Stimulated activated CD4-positive, alpha-beta T cell treated with anti-CD3 and anti-CD28 coated beads, Interleukin-2, amount 100 ng/mL, for 48 hours (primary cell): ENCODE data around the gene WDR20.
"Not testable (repeated sequence)": the region's sequence is repeated elsewhere in the genome, so short reads cannot be mapped to it uniquely, and the experiment has no call there.

Experiments
- DNase-seq, 2 donors: peaks; one replicate each; pipeline ENCODE4 v3.0.0-alpha.2; 2020

The WDR20 gene

GRCh38 chr14:102134021-102134420 is 5.7 kb upstream of the WDR20 start:
- DNase-seq: not testable (repeated sequence)

GRCh38 chr14:102134719-102135118 is 5.0 kb upstream of the WDR20 start:
- not testable (repeated sequence) for DNase-seq

- not testable (repeated sequence) for DNase-seq
Measured at GRCh38 chr14:102135456-102135855, 4.2 kb upstream of the WDR20 start.

GRCh38 chr14:102138535-102138934 is 1.2 kb upstream of the WDR20 start:
- DNase-seq: no peak

- DNase-seq: no peak
Measured at GRCh38 chr14:102138961-102139285, 774 bp upstream of the WDR20 start.

- peak; percentile 15 to 21 for DNase-seq
Measured at GRCh38 chr14:102140027-102140749, 491 bp downstream of the WDR20 start.

GRCh38 chr14:102140750-102141145 is 1.1 kb downstream of the WDR20 start:
- no peak for DNase-seq

- no peak for DNase-seq
Measured at GRCh38 chr14:102141797-102142196, 2.1 kb downstream of the WDR20 start.

- DNase-seq: no peak
Measured at GRCh38 chr14:102144914-102145313, 5.2 kb downstream of the WDR20 start.

GRCh38 chr14:102145395-102145794 is 5.7 kb downstream of the WDR20 start:
- DNase-seq: no peak

GRCh38 chr14:102146423-102146822 is 6.7 kb downstream of the WDR20 start:
- DNase-seq: no peak

GRCh38 chr14:102150083-102150482 is 10.4 kb downstream of the WDR20 start:
- DNase-seq: no peak

GRCh38 chr14:102150744-102151143 is 11.0 kb downstream of the WDR20 start:
- no peak for DNase-seq

- not testable (repeated sequence) for DNase-seq
Measured at GRCh38 chr14:102151411-102151810, 11.7 kb downstream of the WDR20 start.

- no peak for DNase-seq
Measured at GRCh38 chr14:102154121-102154520, 14.4 kb downstream of the WDR20 start.

GRCh38 chr14:102154821-102155549 is 15.3 kb downstream of the WDR20 start:
- no peak for DNase-seq

GRCh38 chr14:102157346-102157745 is 17.6 kb downstream of the WDR20 start:
- DNase-seq: no peak

GRCh38 chr14:102158797-102159196 is 19.1 kb downstream of the WDR20 start:
- DNase-seq: no peak

- DNase-seq: no peak
Measured at GRCh38 chr14:102159841-102160240, 20.1 kb downstream of the WDR20 start.

- DNase-seq: no peak
Measured at GRCh38 chr14:102162487-102162886, 22.8 kb downstream of the WDR20 start.

- DNase-seq: no peak
Measured at GRCh38 chr14:102164241-102164641, 24.5 kb downstream of the WDR20 start.

- no peak for DNase-seq
Measured at GRCh38 chr14:102164965-102165364, 25.3 kb downstream of the WDR20 start.

GRCh38 chr14:102170061-102170460 is 30.4 kb downstream of the WDR20 start:
- no peak for DNase-seq

GRCh38 chr14:102171173-102172020 is 31.7 kb downstream of the WDR20 start:
- no peak for DNase-seq
